Hippocampal formation (tissue), 2 donors: ENCODE results near the gene SFMBT1.
A peak's percentile ranks its signal among the peaks of the same experiment; 100 is the strongest.

ENCODE experiments used
- DNase-seq, 2 donors: peaks; one replicate each; lab custom pipeline; 2025; lab: John Stamatoyannopoulos, UW

Gene SFMBT1

DNA sequence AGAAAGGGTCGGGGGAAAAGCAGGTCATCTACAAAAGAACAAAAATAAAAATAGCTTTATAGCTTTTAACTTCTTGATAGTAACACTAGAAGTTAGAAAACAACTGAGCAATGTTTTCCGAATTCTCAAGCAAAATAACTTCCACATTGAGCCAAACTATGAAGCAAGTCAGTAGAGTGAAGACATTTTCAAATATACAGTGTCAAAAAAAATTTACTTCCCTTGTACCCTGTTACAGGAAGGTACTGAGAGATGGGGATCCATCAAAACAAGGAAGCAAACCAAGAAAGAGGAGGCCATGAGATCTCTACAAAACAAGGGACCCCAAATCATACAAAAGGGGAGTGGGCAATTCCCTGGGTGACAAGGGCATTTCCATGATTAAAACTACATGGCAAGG lies 121.9 kb downstream of the SFMBT1 start:
- no peak for DNase-seq

DNA sequence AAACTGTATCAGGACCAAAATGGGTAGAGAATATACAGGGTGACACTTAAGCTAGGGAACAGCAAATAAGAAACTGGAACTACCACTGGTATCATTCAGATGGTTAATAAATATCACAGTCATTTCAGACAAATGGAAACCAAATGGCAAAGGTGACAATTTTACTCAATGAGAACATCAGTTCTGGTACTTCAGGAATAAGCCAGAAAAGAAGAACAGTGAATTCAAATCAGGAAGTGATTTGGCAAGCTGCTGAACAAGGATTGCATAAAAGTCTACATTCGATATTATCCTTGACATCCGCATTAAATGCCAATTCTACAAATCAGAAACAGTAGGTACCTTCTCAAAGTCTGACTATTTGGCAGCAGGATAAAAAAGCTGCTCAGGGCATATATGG lies 125.0 kb downstream of the SFMBT1 start:
- no peak for DNase-seq

DNA sequence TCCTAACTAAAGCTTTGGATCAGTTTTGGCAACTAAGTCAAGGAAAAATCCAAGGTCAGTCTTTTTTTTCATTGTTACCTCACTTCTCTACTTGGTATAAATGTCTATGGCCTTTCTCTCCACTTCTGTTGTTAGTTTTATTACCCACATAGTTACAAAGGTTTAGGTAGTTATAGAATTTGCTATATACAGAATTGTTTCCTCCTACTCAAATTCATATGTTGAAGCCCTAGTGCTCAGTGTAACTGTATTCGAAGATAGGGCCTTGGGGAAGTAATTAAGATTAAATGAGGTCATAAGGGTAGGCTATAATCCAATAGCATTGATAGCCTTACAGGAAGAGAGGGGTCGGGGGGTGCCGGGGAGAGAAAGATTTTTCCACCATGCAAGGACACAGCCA lies 128.8 kb downstream of the SFMBT1 start:
- no peak for DNase-seq

DNA sequence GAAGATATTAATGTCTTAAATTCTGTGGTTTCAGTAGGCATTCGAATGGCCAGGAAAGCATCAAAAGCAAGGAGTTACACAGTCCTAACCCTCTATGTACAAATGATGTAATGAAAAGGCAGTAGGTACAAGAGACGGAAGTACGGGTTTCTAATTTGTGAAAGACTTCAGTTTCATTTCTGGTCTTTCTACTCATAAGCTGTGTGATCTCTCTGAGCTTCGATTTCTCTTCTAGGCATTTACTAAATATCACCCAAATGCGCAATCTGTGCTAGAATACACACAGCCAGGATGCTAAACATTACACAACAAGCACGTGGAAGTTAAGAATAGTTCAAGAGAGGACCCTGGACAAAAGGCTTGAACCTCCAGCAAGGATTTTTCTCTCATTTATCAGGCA lies 130.6 kb downstream of the SFMBT1 start:
- no peak for DNase-seq

DNA sequence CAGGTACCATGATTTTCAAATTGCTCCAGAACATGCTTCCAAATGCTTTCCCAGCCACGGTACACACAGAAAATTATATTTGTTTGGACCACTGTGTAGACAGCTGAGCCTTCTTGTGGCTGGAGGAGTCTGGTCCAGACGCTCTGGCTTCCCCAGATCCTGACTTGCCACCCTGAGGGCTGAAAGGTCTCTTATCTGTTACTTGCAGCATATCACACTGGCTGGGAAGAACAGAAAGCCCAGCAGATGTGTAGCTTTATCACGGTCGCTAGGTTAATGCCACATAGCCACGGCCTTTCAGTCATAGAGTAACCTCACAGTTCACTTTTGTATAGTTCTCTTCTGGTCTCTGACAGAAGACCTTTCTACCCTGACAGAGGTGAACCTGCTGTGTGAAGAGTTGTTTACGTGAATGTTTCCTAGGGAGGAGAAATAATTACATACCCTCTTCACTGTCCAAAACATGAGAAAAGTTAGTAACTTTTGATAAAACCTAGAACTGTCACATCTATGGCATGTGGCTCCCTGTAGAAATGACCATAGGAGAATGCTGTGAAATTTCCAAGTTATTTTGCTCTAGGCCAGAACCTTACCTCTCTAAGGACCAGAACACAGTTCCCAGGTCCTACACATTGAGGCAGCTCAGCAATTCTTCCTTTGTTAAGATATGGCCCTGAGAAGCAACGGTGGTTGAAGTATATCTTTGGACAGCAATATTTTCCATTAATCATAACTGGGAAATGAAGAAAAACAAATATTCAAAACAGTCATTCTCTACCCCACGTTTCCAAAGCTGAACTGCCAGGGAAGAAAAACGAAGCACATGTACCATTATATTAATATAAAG lies 132.8 kb downstream of the SFMBT1 start:
- DNase-seq: no peak

DNA sequence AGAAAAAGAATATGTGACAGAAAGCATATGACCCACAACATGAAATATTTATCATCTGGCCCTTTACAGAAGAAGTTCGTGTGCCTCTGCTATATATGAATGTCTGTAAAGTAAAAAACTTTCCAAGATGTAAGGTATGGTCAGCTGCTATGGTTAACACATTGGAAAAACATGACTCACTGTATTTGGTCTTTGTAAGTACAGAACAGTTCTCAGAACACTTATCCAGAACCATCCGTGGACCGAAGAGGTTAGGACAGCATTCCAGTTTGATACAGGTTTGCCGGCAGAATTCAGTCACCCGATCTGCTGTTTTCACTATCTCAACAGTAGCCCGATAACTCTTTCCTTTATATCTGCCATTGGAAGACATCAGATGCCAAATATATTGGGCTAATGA lies 135.1 kb downstream of the SFMBT1 start:
- no peak for DNase-seq

DNA sequence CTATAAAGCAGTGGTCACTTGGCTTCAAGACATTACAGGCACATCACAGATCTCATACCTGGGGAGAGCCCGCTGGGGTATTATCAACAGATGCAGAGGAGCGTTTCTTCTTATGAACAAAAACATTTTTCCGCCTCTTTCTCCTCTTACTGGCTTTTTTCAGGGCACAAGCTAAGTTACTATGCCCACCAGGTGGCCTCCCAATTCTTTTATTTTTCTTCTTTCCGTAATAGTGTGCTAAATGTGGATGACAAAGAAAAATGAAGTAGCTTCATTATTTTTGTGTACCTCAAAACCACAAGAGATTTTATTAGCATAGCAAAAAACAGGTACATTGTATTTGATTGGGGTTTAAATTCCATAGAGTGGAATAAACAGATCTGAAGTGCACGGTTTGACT lies 138.4 kb downstream of the SFMBT1 start:
- no peak for DNase-seq

DNA sequence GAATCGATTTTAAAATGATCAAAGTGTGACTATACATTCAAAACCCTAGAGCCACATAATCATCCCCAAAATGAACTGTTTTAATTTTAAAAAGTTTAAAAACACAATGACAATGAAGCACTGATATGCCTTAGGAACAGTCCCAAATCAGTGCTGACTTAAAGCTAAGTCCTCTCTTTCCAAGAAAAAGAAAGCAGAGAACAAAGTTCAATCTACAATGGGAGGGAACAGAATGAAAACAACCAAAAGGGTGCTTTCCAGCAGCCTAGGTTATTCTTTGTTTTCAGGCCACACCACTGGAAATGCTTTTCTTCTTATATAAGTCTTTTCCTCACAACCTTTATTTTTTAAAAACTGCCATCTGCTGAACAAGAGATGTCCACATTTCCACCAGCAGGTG lies 141.3 kb downstream of the SFMBT1 start:
- no peak for DNase-seq

DNA sequence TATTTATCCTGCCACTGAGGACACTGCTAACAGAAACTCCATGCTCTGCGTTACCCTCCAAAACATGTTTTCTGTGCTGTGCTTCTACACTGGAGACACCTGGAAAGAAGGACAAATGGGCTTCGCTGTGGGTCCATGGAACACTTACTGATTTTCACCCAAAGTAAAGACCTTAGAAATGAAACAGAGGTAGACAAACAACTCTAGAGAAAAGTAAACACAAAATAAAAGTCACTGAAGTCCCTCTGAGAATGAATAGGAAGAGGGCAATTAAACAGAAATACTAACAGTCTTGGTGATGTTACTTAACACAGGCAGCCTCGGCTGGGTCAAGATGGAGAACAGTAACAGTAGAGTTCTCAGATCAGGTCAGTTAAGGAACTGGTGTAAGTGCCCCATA lies 141.9 kb downstream of the SFMBT1 start:
- DNase-seq: no peak

DNA sequence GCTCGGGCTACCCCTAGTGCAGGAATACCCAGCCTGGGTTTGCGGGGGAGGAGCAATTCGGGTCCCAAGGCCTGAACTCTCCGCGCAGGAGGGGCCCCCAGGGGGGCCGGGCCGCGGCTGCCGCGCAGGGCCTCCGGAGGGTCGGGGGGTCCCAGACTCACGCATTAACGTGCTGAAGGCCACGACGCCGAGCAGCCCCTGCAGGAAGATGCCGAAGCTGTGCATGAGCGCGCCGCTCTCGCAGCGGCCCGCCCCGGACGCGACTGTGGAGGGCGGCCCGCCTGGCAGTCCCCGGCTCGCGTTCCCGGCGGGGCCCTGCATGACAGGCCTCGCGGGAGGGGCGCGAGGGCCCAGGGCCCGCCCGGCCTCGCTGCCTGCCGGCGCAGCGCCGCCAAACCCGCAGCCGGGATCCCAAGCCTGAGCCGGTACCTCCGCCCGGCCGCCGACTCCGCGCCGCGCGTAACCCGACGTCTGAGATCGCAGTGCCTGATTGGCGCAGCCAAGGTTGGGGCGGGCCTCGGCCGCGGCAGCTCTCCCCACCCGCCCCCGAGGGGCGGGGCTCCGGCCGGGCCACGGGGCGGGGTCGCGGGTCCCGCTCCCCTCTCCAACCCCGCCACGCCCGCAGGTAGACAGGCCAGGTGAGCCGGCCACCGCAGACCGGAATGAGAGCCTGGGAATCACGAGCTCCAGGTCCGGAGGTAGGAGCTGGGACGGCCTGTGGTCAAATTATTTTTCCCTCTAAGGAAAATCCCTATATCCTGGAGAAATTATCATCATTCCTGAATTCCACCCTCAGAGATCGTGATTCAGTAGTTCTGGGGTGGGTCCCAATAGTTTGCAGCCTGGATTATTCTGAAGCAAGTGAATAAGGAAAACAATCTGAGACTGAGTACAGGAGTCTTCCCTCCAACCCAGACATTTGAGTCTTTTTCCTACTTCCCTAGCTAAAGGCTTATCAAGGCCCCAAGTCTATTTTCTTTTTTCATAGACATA lies 148.4 kb downstream of the SFMBT1 start, which contains the start of gene STIMATE:
Gene STIMATE (minus strand): TSS at position 419 of the 993 bp plus-strand sequence. CDS start 98 bp downstream, at position 321.
- DNase-seq: peak; percentile 77 to 81

DNA sequence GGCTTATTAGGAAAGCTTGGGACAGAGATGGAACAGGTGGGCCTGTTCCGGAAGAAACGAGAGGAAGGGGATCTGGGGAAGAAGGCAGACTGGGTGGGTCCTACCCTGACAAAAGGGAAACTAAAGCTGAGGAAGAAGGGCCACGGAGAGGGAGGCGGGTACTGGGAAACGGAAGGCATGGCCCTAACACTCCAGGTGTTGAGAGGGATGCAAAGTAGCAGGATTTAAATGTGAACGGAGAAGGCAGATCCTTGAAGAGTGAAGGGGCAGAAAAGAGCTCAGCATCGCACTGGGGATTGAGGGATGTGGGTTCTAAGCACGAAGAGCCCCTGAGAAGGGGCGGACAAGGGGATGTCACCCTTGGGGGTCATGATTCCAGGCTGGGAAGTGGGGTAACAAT lies 149.3 kb downstream of the SFMBT1 start:
- no peak for DNase-seq

DNA sequence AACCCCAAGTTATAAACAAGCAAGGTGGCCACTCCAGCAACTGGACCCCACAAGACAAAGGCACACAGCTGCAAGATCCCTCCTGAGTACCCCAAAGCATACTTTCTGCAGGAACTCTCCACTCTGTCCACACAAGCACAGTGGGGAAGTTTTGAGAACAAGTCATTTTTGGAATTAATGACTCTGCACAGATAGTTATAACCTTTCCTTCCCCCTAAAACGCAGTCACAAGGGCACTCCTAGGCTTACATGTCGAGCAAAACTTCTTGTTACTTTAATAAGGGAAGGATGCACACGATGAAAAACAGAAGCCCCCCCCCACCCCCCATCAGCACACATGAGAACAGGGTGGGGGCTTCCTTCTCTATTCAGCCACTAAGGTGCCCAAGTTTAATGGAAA lies 149.7 kb downstream of the SFMBT1 start:
- no peak for DNase-seq

DNA sequence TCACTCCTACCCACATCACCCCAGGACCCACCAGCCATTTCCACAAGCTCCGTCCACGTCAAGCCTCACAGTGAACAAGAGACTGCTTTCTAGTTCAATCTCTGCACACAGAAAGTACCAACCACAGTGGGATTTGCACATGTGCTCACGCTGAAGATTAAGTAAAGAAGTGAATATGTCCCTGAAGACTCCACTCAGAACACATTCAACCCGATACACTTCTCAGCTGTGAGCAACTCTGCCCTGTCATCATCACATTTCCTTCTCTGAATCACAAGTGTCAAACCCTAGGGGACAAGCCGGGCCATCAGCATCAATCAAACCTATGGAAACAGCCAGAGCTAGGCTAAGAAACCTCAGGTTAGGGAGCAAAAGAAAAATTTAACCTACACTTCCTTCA lies 150.5 kb downstream of the SFMBT1 start:
- no peak for DNase-seq

DNA sequence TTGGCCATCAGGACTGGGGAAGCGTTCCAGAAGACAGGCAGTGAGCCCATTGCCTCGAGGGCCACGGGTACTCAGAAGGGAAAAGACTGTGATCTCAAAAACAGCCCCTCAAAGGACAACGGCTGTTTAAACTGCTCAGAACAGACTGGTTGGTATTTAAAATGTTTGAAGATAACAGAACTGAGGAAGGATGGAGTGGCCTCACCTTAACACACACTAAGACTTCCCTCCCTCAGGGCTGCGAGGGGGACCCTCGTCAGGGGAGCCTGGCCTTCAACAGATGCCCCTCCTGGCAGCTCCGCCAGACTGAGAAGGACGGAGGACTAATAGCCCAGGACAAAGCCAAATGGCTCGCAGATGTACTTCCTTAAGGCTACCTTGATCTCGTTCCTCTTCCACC lies 151.1 kb downstream of the SFMBT1 start:
- no peak for DNase-seq

DNA sequence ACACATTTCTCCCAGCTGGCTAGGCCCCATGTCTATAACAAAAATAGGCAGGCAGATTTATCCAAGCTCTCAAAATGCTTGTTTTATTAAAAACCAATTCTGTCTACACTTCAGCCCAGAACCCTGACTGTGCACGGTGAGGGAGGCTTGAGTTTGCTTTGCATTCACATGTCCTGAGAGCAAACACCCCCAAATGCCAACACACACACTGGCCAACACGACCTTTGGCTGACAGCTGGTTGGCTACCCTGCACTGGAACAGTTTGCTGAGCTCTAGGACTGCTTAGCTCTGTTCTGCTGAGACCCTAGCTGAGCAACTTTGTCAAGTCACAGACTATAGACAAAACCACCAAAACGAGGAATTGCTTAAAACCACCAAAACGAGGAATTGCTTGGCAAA lies 152.2 kb downstream of the SFMBT1 start:
- DNase-seq: no peak

DNA sequence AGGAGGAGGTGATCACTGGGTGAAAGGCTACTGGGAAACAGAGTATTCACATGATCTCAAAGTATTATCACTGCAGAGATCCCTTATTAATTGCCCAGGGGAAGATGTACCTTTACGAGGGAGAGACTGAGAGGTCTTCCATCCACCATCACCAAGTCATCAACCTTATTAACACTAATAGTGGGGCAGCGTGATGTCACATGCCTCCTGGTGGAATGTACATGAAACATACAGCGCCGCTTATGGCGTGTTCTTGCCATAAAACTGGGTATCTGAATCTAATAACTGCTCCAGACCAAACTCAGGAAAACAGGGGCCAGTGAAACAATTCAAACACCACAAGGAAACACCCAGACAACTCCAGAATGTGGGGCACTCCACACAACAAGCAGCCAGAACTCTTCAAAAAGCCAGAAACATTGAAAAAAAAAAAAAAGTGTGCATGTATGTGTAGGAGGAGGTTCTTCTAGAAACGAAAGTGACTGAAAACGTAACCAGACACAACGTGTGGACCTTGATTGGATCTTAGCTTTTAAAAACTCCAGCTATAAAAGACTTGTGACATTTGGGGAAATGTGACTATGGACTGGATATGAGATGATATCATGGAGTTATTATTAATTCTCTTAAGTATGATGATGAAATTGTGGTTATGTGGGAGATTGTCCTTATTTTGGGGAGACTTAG lies 153.1 kb downstream of the SFMBT1 start:
- no peak for DNase-seq

DNA sequence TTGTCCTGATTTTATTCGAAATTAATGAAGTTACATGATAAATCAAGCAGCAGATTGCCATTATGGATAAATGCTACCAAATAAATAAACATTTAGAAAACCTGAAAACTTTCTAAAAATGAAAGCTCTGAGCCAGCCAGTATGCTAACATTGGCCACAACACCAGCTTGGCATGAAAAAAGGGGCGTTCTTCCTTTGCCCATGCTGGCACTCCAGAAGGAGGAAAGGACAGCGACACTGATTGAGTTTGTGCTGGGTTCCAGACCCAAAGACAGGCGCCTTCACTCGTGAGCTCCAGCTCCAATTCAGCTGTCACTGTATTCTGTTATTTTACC lies 153.6 kb downstream of the SFMBT1 start:
- no peak for DNase-seq

DNA sequence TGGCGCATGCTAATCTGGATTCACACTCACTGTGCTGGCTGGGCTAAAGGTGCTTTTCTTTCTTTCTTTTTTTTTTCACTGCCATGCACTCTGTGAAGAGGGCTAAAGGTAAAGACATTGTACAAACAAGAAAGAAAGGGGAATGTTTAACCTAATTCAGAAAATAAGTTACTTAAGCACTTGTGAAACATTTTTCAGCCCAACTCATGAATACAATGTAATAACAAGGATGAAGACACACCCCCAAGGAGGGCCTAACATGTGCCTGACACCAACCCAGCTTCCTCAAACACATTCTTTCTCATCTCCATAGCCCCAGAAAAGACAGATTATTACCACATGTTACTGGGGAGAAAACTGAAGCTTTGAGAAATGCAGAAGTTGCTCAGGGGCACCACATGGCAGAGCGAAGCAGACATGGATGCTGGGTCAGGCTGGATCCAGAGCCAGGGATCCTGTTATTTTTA lies 154.2 kb downstream of the SFMBT1 start:
- DNase-seq: no peak

DNA sequence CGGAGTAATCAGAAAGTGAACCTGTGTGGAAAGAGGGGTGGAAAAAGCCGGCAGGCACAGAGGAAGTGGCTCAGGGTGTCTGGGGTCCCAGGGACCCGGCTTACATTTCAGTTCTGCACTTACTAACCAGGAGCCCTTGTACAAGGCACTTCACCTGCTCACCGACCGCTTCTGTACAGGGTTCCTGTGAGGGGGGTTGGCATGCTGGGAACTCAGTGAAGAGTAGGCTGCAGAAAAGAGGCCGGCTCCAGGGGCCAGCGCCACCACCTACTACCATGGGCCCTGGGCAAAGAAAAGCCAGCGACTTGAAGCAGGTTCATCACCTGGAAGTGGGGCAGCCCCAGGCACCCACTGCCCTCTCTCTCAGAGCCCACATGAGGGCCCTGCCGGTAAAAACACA lies 154.7 kb downstream of the SFMBT1 start:
- DNase-seq: no peak

DNA sequence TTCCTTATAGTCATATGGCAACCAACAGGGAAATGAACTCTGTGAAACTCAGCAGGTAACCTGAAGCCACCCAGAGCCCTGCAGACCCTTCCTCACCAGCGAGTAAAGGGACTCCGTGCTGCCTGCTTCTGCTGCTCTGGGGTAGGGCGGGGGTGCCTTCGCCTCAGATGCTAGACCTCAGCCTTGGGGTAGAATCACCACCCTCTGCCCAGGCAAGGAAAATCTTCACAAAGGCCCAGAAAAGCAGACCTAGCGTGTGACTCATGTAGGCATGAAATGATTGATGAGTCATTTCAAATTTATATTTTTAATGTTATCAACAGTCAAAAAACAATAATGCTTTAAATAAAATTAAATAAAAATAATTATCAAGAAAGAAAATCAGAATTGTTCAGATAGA lies 155.1 kb downstream of the SFMBT1 start:
- DNase-seq: no peak

DNA sequence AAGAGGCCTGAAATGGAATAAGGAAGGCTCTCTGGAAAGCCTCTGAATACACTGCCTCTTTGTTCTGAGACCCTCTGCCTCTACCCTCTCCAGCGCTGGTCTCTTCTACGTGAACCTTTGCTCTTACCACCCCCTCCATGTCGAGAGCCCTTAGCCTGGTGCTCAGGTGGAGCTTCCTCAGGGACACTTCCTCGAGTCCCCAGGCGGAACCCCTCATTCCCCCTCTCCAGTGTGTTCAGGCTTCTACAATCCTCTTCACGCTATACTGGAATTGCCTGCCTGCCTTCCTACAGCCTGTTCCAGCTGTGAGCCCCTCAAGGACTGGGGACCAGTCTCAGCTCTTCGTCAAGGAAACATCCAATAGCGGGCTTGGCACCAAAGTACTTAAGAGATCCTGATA lies 156.0 kb downstream of the SFMBT1 start:
- DNase-seq: no peak

DNA sequence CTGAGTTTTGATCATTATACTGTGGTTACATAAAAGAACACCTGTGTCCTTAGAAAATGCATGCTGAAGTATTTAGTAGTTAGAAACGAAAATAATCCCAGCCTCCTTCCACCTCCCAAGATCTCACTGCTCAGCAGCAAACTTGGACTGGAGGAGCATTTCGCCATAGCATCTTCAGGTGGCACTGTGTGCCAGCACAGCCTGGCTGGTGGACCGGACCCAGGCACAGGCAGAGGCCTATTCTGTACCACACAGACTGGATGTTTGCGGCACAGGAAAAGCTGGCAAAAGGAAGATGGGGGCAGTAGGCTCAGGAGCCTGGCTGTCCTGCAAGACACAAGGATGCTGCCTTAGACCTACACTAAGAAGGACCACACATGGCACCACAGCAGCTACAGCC lies 158.7 kb downstream of the SFMBT1 start:
- no peak for DNase-seq
